PC-9 (cell line): ENCODE measurements around the gene SOX10. TPM values are rescaled to one million over a fixed set of nuclear protein-coding genes. Genes with fewer than 3 reads are reported as not detected.

Experiments used
- BruUV-seq: library from RNA; stranded (reverse); fragments of 400-500 nt; replicated peaks from 2 replicates; lab custom pipeline; 2021; lab: Mats Ljungman, UMichigan
- CTCF ChIA-PET: fragments of 300-600 bp; sonication (Branson Sonifier 250); formaldehyde crosslinking; loops from one replicate; lab custom pipeline; 2022; ENCODE audit warnings: antibody characterized with exemption; lab: Charles Lee
- POLR2A ChIA-PET: fragments of 300-600 bp; sonication (Branson Sonifier 250); formaldehyde crosslinking; loops from one replicate; lab custom pipeline; 2022; ENCODE audit warnings: antibody characterized with exemption; ENCODE audit not compliant: unreplicated experiment; lab: Charles Lee
- DNase-seq, 2 experiments: peaks; one replicate each; pipeline versions ENCODE4 v3.0.0 to v3.0.0-alpha.2; 2015 to 2022; ENCODE audit warnings: mixed read lengths in 1 of 2
- H2AFZ ChIP-seq: fragments of 200-600 bp; sonication (generic); 2 replicates; pipeline ENCODE4 v1.8.1; 2017; ENCODE audit warnings: antibody characterized with exemption
- H3F3A ChIP-seq: fragments of 200-600 bp; sonication (generic); 2 replicates; pipeline ENCODE4 v1.8.1; 2017; ENCODE audit warnings: antibody characterized with exemption, mild to moderate bottlenecking, low read depth; ENCODE audit not compliant: insufficient read depth
- H3K27ac ChIP-seq: fragments of 200-600 bp; sonication (generic); 2 replicates; pipeline ENCODE4 v1.6.1; 2016; ENCODE audit warnings: mixed run types
- H3K27me3 ChIP-seq: fragments of 200-600 bp; sonication (generic); 2 replicates; pipeline ENCODE4 v1.6.1; 2016; ENCODE audit warnings: low read depth, mixed run types; ENCODE audit not compliant: insufficient read depth
- H3K36me3 ChIP-seq: fragments of 200-600 bp; sonication (generic); 2 replicates; pipeline ENCODE4 v1.6.1; 2016; ENCODE audit warnings: low read depth, mixed run types
- H3K4me1 ChIP-seq: fragments of 200-600 bp; sonication (generic); replicated peaks from 2 replicates; pipeline ENCODE4 v1.6.1; 2016; ENCODE audit warnings: mixed run types; ENCODE audit not compliant: insufficient read depth
- H3K4me2 ChIP-seq: fragments of 200-600 bp; sonication (generic); 2 replicates; pipeline ENCODE4 v1.6.1; 2017; ENCODE audit warnings: mixed run types
- H3K4me3 ChIP-seq: fragments of 200-600 bp; sonication (generic); 2 replicates; pipeline ENCODE4 v1.6.1; 2016; ENCODE audit warnings: mixed run types
- H3K79me2 ChIP-seq: fragments of 200-600 bp; sonication (generic); 2 replicates; pipeline ENCODE4 v1.6.1; 2017; ENCODE audit warnings: low read depth, mixed run types
- H3K9me2 ChIP-seq: fragments of 200-600 bp; sonication (generic); 2 replicates; pipeline ENCODE4 v1.8.1; 2017; ENCODE audit warnings: mild to moderate bottlenecking; ENCODE audit not compliant: insufficient read depth
- H3K9me3 ChIP-seq: fragments of 200-600 bp; sonication (generic); 2 replicates; pipeline ENCODE4 v1.8.1; 2016; ENCODE audit warnings: low read depth; ENCODE audit not compliant: insufficient read depth
- H4K20me1 ChIP-seq: fragments of 200-600 bp; sonication (generic); 2 replicates; pipeline ENCODE4 v1.8.1; 2017; ENCODE audit not compliant: insufficient read depth
- CTCF ChIP-seq: fragments of 200-600 bp; sonication (generic); conservative IDR thresholded peaks from 2 replicates; pipeline ENCODE4 v1.6.1; 2017; ENCODE audit warnings: mixed run types, antibody characterized with exemption, mild to moderate bottlenecking, moderate library complexity
- EZH2 ChIP-seq: fragments of 200-600 bp; sonication (generic); IDR thresholded peaks from 2 replicates; pipeline ENCODE4 v1.8.0; 2017; ENCODE audit warnings: antibody characterized with exemption, low read depth
- intact Hi-C: fragments of 100-400 bp; cut with micrococcal nuclease; formaldehyde crosslinking; loops from one replicate; pipeline ENCODE4 v1.10.0; 2022; ENCODE audit not compliant: unreplicated experiment
- total RNA-seq: library from RNA; stranded (reverse); gene quantifications from 2 replicates; pipeline ENCODE4 v1.2.3, GENCODE V29; 2021

Gene SOX10
- total RNA-seq, 1 experiment from 2014 or later, result not detected

DNA sequence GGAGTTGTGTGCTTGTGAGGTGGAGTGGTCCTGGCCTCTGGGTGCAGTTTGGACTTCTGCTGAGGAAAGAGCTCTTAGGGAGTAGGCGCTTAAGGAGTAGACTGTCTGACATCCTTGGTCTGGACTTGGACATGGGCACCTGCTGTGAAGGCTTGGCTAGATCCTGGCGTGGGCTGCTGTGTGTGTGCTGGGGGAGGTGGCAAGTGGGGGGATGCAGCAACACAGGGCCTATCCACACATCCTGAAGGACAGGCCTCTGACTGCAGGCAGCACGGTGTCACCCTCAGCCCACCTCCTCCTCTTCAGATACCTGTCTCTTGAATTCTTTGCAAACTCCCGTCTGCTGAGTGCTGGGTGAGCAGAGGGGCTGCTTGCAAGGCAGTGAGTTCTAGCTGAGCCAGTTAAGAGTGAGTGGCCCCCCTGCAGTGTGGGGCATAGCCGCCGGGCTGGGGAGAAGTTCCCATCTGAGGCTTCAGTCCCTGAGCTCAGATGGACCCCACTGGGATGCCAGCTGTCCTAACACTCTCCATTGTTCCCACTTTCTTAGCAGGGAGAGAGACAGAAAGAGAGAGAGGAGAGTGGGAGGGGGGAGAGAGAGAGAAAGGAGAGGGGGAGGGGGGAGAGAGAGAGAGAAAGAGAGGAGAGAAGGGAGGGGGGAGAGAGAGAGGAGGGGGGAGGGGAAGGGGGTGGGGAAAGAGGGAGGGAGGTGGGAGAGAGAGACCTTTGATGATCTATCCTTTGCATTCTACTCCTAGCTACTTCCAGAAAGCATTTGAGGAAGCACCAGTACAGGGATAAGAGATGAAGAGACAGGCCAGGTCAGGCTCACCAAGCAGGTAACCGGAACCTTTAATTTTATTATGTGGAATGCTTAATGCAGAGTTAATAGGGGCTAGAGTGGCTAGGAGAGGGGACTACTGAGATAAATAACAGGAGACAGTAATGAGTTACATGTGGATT lies 12.6 kb downstream of the SOX10 start:
- Histone ChIP-seq H3K4me1 (no peaks in the 10 kb centered on the region), H2AFZ (no peak overlapping the region), H3K4me3 (no peak overlapping the region), H3K79me2 (no peaks in the 10 kb centered on the region), H3K27ac (no peak overlapping the region), H3K27me3 (no peaks in the 10 kb centered on the region), H3F3A (peaks cover 4% of the 10 kb centered on the region; the same call in 1 of the 2 replicates), H4K20me1 (peaks cover under 1% of the 10 kb centered on the region; the same call in 1 of the 2 replicates), H3K36me3 (peaks cover 10% of the 10 kb centered on the region; the same call in 1 of the 2 replicates), H3K4me2 (no peak overlapping the region), H3K9me3 (no peaks in the 10 kb centered on the region), H3K9me2 (no peaks in the 10 kb centered on the region)
- ChIA-PET POLR2A (interaction anchor here (0.5 kb wide), 1 partner anchor 734 kb away, joined by 4 read pairs; the partner anchor contains the start of gene GTPBP1), CTCF (interaction anchor here (0.7 kb wide), 1 partner anchor 80 kb away, joined by 3 read pairs; no protein-coding TSS in a partner anchor)
- intact Hi-C loops, result no loop called here
- no TSS peak for BruUV-seq
- no peak for DNase-seq
- no peak for TF ChIP-seq CTCF
- TF ChIP-seq EZH2, result no peak

- H3K9me2 ChIP-seq, result no peaks in the 10 kb centered on the region
- no peak overlapping the region for H3K4me2 ChIP-seq
- H3F3A ChIP-seq, result no peaks in the 10 kb centered on the region; the same call in 1 of the 2 replicates
- H3K27me3 ChIP-seq, result no peaks in the 10 kb centered on the region
- no peak overlapping the region for H3K4me3 ChIP-seq
- no peak for DNase-seq
- peaks cover 9% of the 10 kb centered on the region for H4K20me1 ChIP-seq
- H2AFZ ChIP-seq, result no peak overlapping the region
- H3K36me3 ChIP-seq, result peaks cover 19% of the 10 kb centered on the region; the same call in 1 of the 2 replicates
- no TSS peak for BruUV-seq
- peaks cover 8% of the 10 kb centered on the region for H3K79me2 ChIP-seq
- intact Hi-C loops, result no loop called here
- CTCF ChIA-PET, result no interaction called here
- TF ChIP-seq CTCF (no peak), EZH2 (no peak)
- H3K27ac ChIP-seq, result no peak overlapping the region
- H3K4me1 ChIP-seq, result no peaks in the 10 kb centered on the region
- H3K9me3 ChIP-seq, result no peaks in the 10 kb centered on the region
- POLR2A ChIA-PET, result interaction anchor here (0.5 kb wide), 2 partner anchors 14 to 735 kb away, joined by 4 to 5 read pairs; partner anchors contain the start of gene GTPBP1
Observed at GRCh38 chr22:37970864-37971263, 13.5 kb downstream of the SOX10 start.

DNA sequence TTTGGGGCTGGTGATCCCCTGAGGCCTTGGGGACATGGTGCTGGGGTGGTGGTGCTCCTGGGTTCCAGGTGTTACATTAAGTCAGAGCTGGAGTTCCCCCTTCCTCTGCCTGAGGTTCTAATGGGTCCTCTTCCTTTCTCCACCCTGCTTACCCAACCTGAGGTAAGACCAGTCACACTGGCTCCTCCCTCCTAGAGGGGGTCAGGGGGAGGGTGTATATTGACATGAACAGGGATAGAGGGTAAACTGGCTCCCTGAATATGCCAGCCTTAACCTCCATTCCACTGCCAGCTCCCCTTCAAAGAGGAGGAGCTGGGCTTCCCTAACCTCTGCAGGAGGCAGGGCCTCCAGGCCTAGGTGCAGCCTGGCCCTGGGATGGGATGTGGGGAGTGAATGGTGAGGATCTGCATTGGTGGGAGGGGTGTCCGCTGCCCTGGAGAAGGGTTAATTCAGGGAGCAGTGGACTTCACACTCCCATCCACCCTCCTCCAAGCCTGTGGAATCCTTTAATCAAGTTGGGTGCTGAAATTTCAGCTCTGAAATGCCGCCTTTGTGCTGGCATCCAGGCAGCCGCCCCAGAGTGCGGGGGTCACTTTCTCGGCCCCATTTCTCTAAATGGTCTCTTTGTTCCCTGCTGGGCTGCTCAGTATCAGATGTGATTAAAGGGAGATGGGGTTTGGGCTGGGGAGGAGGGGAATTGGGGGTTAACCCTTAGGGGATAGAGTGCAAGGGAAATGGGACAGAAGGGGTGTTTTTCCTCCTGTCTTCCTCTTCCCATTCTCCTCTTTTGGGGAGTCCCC lies 15.7 kb downstream of the SOX10 start:
- Histone ChIP-seq H4K20me1 (peaks cover 16% of the 10 kb centered on the region), H3F3A (peaks cover 13% of the 10 kb centered on the region), H3K4me1 (no peaks in the 10 kb centered on the region), H3K4me3 (no peak overlapping the region), H3K79me2 (peaks cover 13% of the 10 kb centered on the region), H3K27me3 (no peaks in the 10 kb centered on the region), H3K4me2 (no peak overlapping the region), H3K36me3 (peaks cover 22% of the 10 kb centered on the region; the same call in 1 of the 2 replicates), H2AFZ (no peak overlapping the region), H3K9me3 (no peaks in the 10 kb centered on the region), H3K9me2 (no peaks in the 10 kb centered on the region), H3K27ac (no peak overlapping the region)
- intact Hi-C loops, result loop anchor here (10.0 kb wide), 2 partner anchors 364 to 434 kb away; partner anchors contain the start of gene GGA1
- no TSS peak for BruUV-seq
- CTCF ChIA-PET, result no interaction called here
- POLR2A ChIA-PET, result no interaction called here
- no peak for TF ChIP-seq EZH2
- no peak for DNase-seq
